HL-60 (cell line): ENCODE results near the gene CCDC17.

Source experiments
- DNase-seq, 2 experiments: peaks; one replicate each; pipeline ENCODE4 v3.0.0-alpha.2; 2010 to 2020; ENCODE audit warnings: low read depth in 1 of 2, low spot score in 1 of 2
- H3K27ac ChIP-seq: fragments of 250-450 bp; sonication (Bioruptor Pico); replicated peaks from 2 replicates; pipeline ENCODE4 v1.5.1; 2020; ENCODE audit warnings: mild to moderate bottlenecking, moderate library complexity
- H3K27me3 ChIP-seq: fragments of 250-450 bp; sonication (Bioruptor Pico); 2 replicates; pipeline ENCODE4 v1.5.1; 2021; ENCODE audit warnings: mild to moderate bottlenecking, moderate library complexity; ENCODE audit not compliant: insufficient read depth, poor library complexity, severe bottlenecking
- H3K4me3 ChIP-seq: replicated peaks from 2 replicates; pipeline ENCODE4 v1.5.1; 2011; ENCODE audit warnings: mild to moderate bottlenecking, control low read depth, low read length; ENCODE audit not compliant: insufficient read depth
- GABPA ChIP-seq: IDR thresholded peaks from 2 replicates; pipeline ENCODE4 v1.6.1; 2012; ENCODE audit warnings: low read depth
- POLR2AphosphoS5 ChIP-seq: IDR thresholded peaks from 2 replicates; pipeline ENCODE4 v1.6.1; 2012; ENCODE audit warnings: low read depth
- SPI1 ChIP-seq: IDR thresholded peaks from 2 replicates; pipeline ENCODE4 v1.6.1; 2012; ENCODE audit warnings: low read depth, mild to moderate bottlenecking, borderline replicate concordance
- long read RNA-seq: library from polyadenylated mRNA; unstranded; transcript quantifications from one replicate; pipeline ENCODE4 v2.0.0, GENCODE V29; 2020
- TF ChIP-seq, protein P1 (sequence below): IDR thresholded peaks from 2 replicates; pipeline ENCODE4 v1.6.1; 2012; ENCODE audit warnings: low read depth; ENCODE audit not compliant: insufficient replicate concordance
- TF ChIP-seq, protein P2 (sequence below): IDR thresholded peaks from one replicate; pipeline ENCODE4 v1.5.1; 2011; ENCODE audit warnings: low read length, control low read depth, inconsistent platforms; ENCODE audit not compliant: insufficient read depth

Gene CCDC17
- long read RNA-seq = 0 reads

DNA sequence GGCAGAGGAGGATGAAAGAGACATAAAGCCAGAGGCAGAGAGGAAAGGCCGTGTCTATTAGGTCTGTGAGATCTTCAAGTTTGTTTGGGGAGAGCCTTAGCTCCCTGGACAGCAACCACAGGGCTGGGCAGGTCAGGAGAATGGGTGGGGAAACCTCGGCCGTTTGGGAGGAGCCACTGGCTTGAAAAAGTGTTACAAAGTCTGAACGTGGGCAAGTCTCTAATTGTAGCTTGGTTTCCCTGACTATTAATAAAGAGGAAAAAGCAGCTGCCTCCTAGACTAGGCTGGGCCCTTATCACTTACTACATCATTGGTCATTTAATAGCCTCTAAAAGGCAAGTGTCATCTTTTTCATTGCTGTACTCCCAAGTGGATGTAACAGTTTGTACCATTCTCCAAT is at the start of gene CCDC17:
Gene CCDC17, minus strand, starts transcription at position 83 of the 400 bp plus-strand sequence. CDS start 145 bp downstream, outside the sequence.
- Histone ChIP-seq H3K27me3 (no peaks in the 10 kb centered on the region), H3K4me3 (no peak within 1 kb of the TSS), H3K27ac (no peak within 1 kb of the TSS)
- DNase-seq = no peak
- TF ChIP-seq, protein P1, sequence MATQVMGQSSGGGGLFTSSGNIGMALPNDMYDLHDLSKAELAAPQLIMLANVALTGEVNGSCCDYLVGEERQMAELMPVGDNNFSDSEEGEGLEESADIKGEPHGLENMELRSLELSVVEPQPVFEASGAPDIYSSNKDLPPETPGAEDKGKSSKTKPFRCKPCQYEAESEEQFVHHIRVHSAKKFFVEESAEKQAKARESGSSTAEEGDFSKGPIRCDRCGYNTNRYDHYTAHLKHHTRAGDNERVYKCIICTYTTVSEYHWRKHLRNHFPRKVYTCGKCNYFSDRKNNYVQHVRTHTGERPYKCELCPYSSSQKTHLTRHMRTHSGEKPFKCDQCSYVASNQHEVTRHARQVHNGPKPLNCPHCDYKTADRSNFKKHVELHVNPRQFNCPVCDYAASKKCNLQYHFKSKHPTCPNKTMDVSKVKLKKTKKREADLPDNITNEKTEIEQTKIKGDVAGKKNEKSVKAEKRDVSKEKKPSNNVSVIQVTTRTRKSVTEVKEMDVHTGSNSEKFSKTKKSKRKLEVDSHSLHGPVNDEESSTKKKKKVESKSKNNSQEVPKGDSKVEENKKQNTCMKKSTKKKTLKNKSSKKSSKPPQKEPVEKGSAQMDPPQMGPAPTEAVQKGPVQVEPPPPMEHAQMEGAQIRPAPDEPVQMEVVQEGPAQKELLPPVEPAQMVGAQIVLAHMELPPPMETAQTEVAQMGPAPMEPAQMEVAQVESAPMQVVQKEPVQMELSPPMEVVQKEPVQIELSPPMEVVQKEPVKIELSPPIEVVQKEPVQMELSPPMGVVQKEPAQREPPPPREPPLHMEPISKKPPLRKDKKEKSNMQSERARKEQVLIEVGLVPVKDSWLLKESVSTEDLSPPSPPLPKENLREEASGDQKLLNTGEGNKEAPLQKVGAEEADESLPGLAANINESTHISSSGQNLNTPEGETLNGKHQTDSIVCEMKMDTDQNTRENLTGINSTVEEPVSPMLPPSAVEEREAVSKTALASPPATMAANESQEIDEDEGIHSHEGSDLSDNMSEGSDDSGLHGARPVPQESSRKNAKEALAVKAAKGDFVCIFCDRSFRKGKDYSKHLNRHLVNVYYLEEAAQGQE = no peak
- TF ChIP-seq SPI1 (no peak), POLR2AphosphoS5 (no peak), GABPA (no peak)
- TF ChIP-seq, protein P2, sequence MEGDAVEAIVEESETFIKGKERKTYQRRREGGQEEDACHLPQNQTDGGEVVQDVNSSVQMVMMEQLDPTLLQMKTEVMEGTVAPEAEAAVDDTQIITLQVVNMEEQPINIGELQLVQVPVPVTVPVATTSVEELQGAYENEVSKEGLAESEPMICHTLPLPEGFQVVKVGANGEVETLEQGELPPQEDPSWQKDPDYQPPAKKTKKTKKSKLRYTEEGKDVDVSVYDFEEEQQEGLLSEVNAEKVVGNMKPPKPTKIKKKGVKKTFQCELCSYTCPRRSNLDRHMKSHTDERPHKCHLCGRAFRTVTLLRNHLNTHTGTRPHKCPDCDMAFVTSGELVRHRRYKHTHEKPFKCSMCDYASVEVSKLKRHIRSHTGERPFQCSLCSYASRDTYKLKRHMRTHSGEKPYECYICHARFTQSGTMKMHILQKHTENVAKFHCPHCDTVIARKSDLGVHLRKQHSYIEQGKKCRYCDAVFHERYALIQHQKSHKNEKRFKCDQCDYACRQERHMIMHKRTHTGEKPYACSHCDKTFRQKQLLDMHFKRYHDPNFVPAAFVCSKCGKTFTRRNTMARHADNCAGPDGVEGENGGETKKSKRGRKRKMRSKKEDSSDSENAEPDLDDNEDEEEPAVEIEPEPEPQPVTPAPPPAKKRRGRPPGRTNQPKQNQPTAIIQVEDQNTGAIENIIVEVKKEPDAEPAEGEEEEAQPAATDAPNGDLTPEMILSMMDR = no peak

DNA sequence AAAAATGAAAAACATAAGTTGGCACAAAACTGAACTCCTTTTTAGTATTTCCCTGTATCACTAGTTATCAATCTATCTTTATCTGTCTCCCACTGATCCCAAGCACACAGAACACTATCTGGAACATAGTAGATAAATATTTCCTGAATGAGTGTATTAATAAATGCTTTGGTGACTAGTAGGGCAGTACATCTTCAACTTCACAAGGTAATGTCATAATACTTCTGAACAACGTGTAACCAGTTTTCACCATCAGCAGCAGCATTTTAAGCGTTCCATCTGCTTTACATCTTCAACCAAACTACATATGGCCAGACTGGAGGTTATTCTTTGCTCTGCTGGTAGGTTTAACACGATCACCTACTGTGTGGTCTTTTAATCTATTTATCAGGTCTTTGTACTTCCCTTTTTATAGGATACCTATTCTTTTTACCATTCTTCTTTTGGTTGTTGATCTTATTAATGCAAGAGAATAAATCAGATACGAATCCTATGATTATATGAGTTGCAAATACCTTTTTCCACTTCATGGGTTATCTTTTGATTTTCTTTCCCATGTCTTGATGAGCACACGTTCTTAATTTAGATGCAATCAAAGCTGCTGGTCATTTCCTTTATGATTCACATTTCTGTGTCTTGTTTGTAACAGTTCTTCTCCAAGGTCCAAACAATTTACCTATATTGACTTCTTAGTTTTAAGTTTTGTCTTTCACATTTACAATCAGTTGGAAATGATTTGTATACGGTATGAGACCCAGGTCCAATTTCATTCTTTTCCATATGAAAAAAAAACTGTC is 46.2 kb upstream of the CCDC17 start:
- DNase-seq = no peak
- Histone ChIP-seq H3K27me3 (no peaks in the 10 kb centered on the region), H3K27ac (no peak overlapping the region), H3K4me3 (no peak overlapping the region)
- TF ChIP-seq GABPA (no peak), POLR2AphosphoS5 (no peak), SPI1 (no peak)
- TF ChIP-seq, protein P1 = no peak
- TF ChIP-seq, protein P2 = no peak

DNA sequence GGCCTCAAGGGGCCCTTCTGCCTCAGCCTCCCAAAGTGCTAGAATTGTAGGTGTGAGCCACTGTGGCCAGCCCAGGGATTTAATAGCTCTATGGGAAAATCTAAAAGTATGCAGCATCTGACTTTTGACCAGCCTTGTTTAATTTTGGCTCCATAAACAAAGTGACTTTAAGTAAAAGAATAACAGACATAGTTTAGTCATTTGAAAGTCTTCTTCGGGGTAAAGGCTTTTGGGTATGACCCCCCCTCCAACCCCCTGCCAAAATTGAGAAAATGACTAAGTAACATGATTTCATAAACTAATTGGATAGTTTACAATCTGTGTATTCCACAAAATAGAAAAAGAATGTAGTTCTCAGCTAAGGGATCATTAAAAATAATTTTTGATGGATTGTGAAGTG is 45.5 kb upstream of the CCDC17 start:
- no peak overlapping the region for H3K27ac ChIP-seq

More for the DNA sequence above, 45.5 kb upstream of the CCDC17 start:
- TF ChIP-seq, protein P1 = no peak
- TF ChIP-seq GABPA (no peak), POLR2AphosphoS5 (no peak), SPI1 (no peak)
- TF ChIP-seq, protein P2 = no peak
- H3K4me3 ChIP-seq = no peak overlapping the region
- no peaks in the 10 kb centered on the region for H3K27me3 ChIP-seq
- DNase-seq = no peak
